Measurements from ENCODE around the gene DNAI1. TPM values are rescaled to one million over a fixed set of nuclear protein-coding genes. Genes with fewer than 3 reads are reported as not detected.
A peak's percentile ranks its signal among the peaks of the same experiment; 100 is the strongest.

DNAI1 gene
- total RNA-seq, 6 experiments from 2014 or later: not detected

- H3K9me3 ChIP-seq: no peaks in the 10 kb centered on the region
- intact Hi-C loops (cut with DNase I): loop anchor here in 1 of 2 donors (5.0 kb wide), 1 partner anchor 63 kb away; no protein-coding TSS in a partner anchor
- ATAC-seq: peak; percentile 78 to 92 (median 86)
- no peaks in the 10 kb centered on the region for H3K4me1 ChIP-seq
- H3K27me3 ChIP-seq: no peaks in the 10 kb centered on the region
- 0% methylated on average over 1 of the region's 6 CpGs for WGBS (ENCODE audit: insufficient coverage, low coverage, low lambda C conversion rate, missing lambda C conversion rate)
- no peak overlapping the region for H3K4me3 ChIP-seq
- DNase-seq: peak in 1 of 3 donors; percentile 64
- TF ChIP-seq POLR2A (IDR thresholded peaks at IDR 0.05) (no peak), CTCF (IDR thresholded peaks at IDR 0.05) (peak; percentile 93 to 97 (median 94))
- H3K36me3 ChIP-seq: no peaks in the 10 kb centered on the region
- H3K27ac ChIP-seq: no peak overlapping the region
Measured at GRCh38 chr9:34500623-34501267, 42.1 kb downstream of the DNAI1 start.

GRCh38 chr9:34501372-34501771 lies 42.8 kb downstream of the DNAI1 start:
- no peak for TF ChIP-seq CTCF (IDR thresholded peaks at IDR 0.05)
- TF ChIP-seq POLR2A (IDR thresholded peaks at IDR 0.05): no peak
- Histone ChIP-seq H3K27me3 (no peaks in the 10 kb centered on the region), H3K27ac (no peak overlapping the region), H3K36me3 (no peaks in the 10 kb centered on the region), H3K9me3 (no peaks in the 10 kb centered on the region), H3K4me3 (no peak overlapping the region), H3K4me1 (no peaks in the 10 kb centered on the region)
- WGBS (ENCODE audit: insufficient coverage, low coverage, low lambda C conversion rate, missing lambda C conversion rate): 67% methylated on average over 1 of the region's 2 CpGs
- DNase-seq: no peak
- intact Hi-C loops (cut with DNase I): loop anchor here in 1 of 2 donors (5.0 kb wide), 1 partner anchor 64 kb away; no protein-coding TSS in a partner anchor
- no peak for ATAC-seq

GRCh38 chr9:34501889-34502425 lies 43.4 kb downstream of the DNAI1 start:
- Histone ChIP-seq H3K4me3 (no peak overlapping the region), H3K27me3 (no peaks in the 10 kb centered on the region), H3K9me3 (no peaks in the 10 kb centered on the region), H3K27ac (no peak overlapping the region), H3K4me1 (no peaks in the 10 kb centered on the region), H3K36me3 (no peaks in the 10 kb centered on the region)
- 17% methylated on average over 1 of the region's 5 CpGs for WGBS (ENCODE audit: insufficient coverage, low coverage, low lambda C conversion rate, missing lambda C conversion rate)
- intact Hi-C loops (cut with DNase I): loop anchor here in 1 of 2 donors (5.0 kb wide), 1 partner anchor 65 kb away; no protein-coding TSS in a partner anchor
- TF ChIP-seq CTCF (IDR thresholded peaks at IDR 0.05): peak in 1 of 4 donors; percentile 9
- TF ChIP-seq POLR2A (IDR thresholded peaks at IDR 0.05): no peak
- DNase-seq (no peak), ATAC-seq (peak in 2 of 4 donors; percentile 34 to 40)

- H3K27ac ChIP-seq: no peak overlapping the region
- no peak for ATAC-seq
- no peak overlapping the region for H3K4me3 ChIP-seq
- DNase-seq: no peak
- no peaks in the 10 kb centered on the region for H3K9me3 ChIP-seq
- H3K27me3 ChIP-seq: no peaks in the 10 kb centered on the region
- H3K4me1 ChIP-seq: no peaks in the 10 kb centered on the region
- no peak for TF ChIP-seq CTCF (IDR thresholded peaks at IDR 0.05)
- no peak for TF ChIP-seq POLR2A (IDR thresholded peaks at IDR 0.05)
- 38% methylated on average over 1 of the region's 10 CpGs for WGBS (ENCODE audit: insufficient coverage, low coverage, low lambda C conversion rate, missing lambda C conversion rate)
- no peaks in the 10 kb centered on the region for H3K36me3 ChIP-seq
- intact Hi-C loops (cut with DNase I): loop anchor here in 1 of 2 donors (5.0 kb wide), 1 partner anchor 65 kb away; no protein-coding TSS in a partner anchor
Measured at GRCh38 chr9:34502471-34502870, 43.9 kb downstream of the DNAI1 start.
